IMR-90 (cell line): Measurements from ENCODE around the gene GRK5. TPM values are rescaled to one million over a fixed set of nuclear protein-coding genes. Genes with fewer than 3 reads are reported as not detected.

Source experiments
- ATAC-seq: fragments of 200-7000 bp; cut with Tn5 transposase; 2 replicates; pipeline ENCODE4 v1.9.1; 2020; ENCODE audit warnings: low read depth, mild to moderate bottlenecking, moderate library complexity
- BruUV-seq: library from RNA; stranded (reverse); fragments of 400-500 nt; replicated peaks from 2 replicates; lab custom pipeline; 2021; lab: Mats Ljungman, UMichigan
- CTCF ChIA-PET: fragments of 300-600 bp; formaldehyde crosslinking; extraction: SDS; loops from one replicate; lab custom pipeline; 2021; ENCODE audit warnings: antibody characterized with exemption; lab: Yijun Ruan, JAX
- POLR2A ChIA-PET: fragments of 300-600 bp; sonication (Branson Sonifier 250); formaldehyde crosslinking; loops from one replicate; lab custom pipeline; 2022; ENCODE audit warnings: antibody characterized with exemption; ENCODE audit not compliant: unreplicated experiment; lab: Charles Lee
- DNase-seq: peaks from one replicate; pipeline ENCODE4 v3.0.0; 2013
- H2AFZ ChIP-seq: replicated peaks from 2 replicates; pipeline ENCODE3; 2013; ENCODE audit warnings: low read length, mild to moderate bottlenecking; ENCODE audit not compliant: poor library complexity
- H2AK5ac ChIP-seq: 2 replicates; pipeline ENCODE4 v1.6.1; 2013; ENCODE audit warnings: low read depth, low read length, inconsistent platforms
- H2AK9ac ChIP-seq: replicated peaks from 2 replicates; pipeline ENCODE3; 2013; ENCODE audit warnings: mild to moderate bottlenecking, low read depth, low read length, moderate library complexity; ENCODE audit not compliant: poor library complexity
- H2BK120ac ChIP-seq: 2 replicates; pipeline ENCODE4 v1.6.1; 2013; ENCODE audit warnings: low read depth, low read length, inconsistent platforms
- H2BK15ac ChIP-seq: 3 replicates; pipeline ENCODE4 v1.6.1; 2013; ENCODE audit warnings: low read depth, low read length, inconsistent platforms
- H2BK20ac ChIP-seq: 2 replicates; pipeline ENCODE4 v1.6.1; 2013; ENCODE audit warnings: low read depth, mild to moderate bottlenecking, inconsistent platforms, low read length, moderate library complexity
- H2BK5ac ChIP-seq: 2 replicates; pipeline ENCODE4 v1.6.1; 2013; ENCODE audit warnings: mild to moderate bottlenecking, low read depth, low read length, inconsistent platforms; ENCODE audit not compliant: poor library complexity, severe bottlenecking
- H3K14ac ChIP-seq: replicated peaks from 2 replicates; pipeline ENCODE4 v1.6.1; 2013; ENCODE audit warnings: low read depth, low read length, inconsistent platforms
- H3K18ac ChIP-seq: 2 replicates; pipeline ENCODE4 v1.6.1; 2013; ENCODE audit warnings: low read depth, low read length, control low read depth
- H3K23ac ChIP-seq: 2 replicates; pipeline ENCODE4 v1.6.1; 2013; ENCODE audit warnings: low read depth, low read length, inconsistent platforms
- H3K27ac ChIP-seq: 2 replicates; pipeline ENCODE4 v1.5.1; 2013; ENCODE audit warnings: mild to moderate bottlenecking, control low read depth, low read length; ENCODE audit not compliant: insufficient read depth
- H3K27me3 ChIP-seq: 2 replicates; pipeline ENCODE4 v1.6.1; 2013; ENCODE audit warnings: low read length; ENCODE audit not compliant: control insufficient read depth, insufficient read depth
- H3K36me3 ChIP-seq: 2 replicates; pipeline ENCODE4 v1.6.1; 2013; ENCODE audit warnings: low read length, mixed read lengths; ENCODE audit not compliant: control insufficient read depth, insufficient read depth
- H3K4ac ChIP-seq: 2 replicates; pipeline ENCODE4 v1.6.1; 2013; ENCODE audit warnings: low read depth, low read length, inconsistent platforms
- H3K4me1 ChIP-seq: 2 replicates; pipeline ENCODE4 v1.6.1; 2013; ENCODE audit warnings: low read length, mixed read lengths; ENCODE audit not compliant: control insufficient read depth, insufficient read depth
- H3K4me2 ChIP-seq: 2 replicates; pipeline ENCODE4 v1.6.1; 2013; ENCODE audit warnings: low read depth, mild to moderate bottlenecking, control low read depth, low read length, moderate library complexity
- H3K4me3 ChIP-seq: 2 replicates; pipeline ENCODE4 v1.5.1; 2013; ENCODE audit warnings: low read depth, mild to moderate bottlenecking, control low read depth, low read length, moderate library complexity; ENCODE audit not compliant: insufficient read depth
- H3K56ac ChIP-seq: 2 replicates; pipeline ENCODE4 v1.6.1; 2013; ENCODE audit warnings: low read length, inconsistent platforms; ENCODE audit not compliant: insufficient read depth; ENCODE audit errors: extremely low read depth
- H3K79me1 ChIP-seq, 2 experiments: 2 replicates each; pipeline ENCODE4 v1.6.1; 2013; ENCODE audit warnings: low read length in 2 of 2, inconsistent platforms in 1 of 2, low read depth in 1 of 2
- H3K9ac ChIP-seq: 2 replicates; pipeline ENCODE4 v1.6.1; 2013; ENCODE audit warnings: low read depth, low read length, control low read depth
- H3K9me1 ChIP-seq: 2 replicates; pipeline ENCODE4 v1.6.1; 2013; ENCODE audit warnings: low read length, inconsistent platforms; ENCODE audit not compliant: insufficient read depth
- H3K9me3 ChIP-seq: 2 replicates; pipeline ENCODE4 v1.6.1; 2013; ENCODE audit warnings: low read length; ENCODE audit not compliant: control insufficient read depth, insufficient read depth
- H4K20me1 ChIP-seq: 2 replicates; pipeline ENCODE4 v1.6.1; 2013; ENCODE audit warnings: low read length, inconsistent platforms; ENCODE audit not compliant: insufficient read depth
- H4K5ac ChIP-seq: 2 replicates; pipeline ENCODE4 v1.6.1; 2013; ENCODE audit warnings: mild to moderate bottlenecking, low read depth, low read length, control low read depth
- H4K8ac ChIP-seq, 2 experiments: 2 replicates each; pipeline ENCODE4 v1.6.1; 2013; ENCODE audit warnings: low read depth in 2 of 2, low read length in 2 of 2, control low read depth in 1 of 2, inconsistent platforms in 1 of 2
- H4K91ac ChIP-seq: 2 replicates; pipeline ENCODE4 v1.6.1; 2013; ENCODE audit warnings: low read depth, low read length, inconsistent platforms; ENCODE audit not compliant: insufficient read depth
- BHLHE40 ChIP-seq: fragments of 150-350 bp; IDR thresholded peaks from 2 replicates; pipeline ENCODE4 v1.6.1; 2016; ENCODE audit warnings: mild to moderate bottlenecking, low read depth, low read length
- CEBPB ChIP-seq: IDR thresholded peaks from 2 replicates; pipeline ENCODE4 v1.6.1; 2012; ENCODE audit warnings: low read depth, low read length, improper control_type of control experiment
- FOS ChIP-seq: fragments of 150-350 bp; IDR thresholded peaks from 2 replicates; pipeline ENCODE4 v1.6.1; 2016; ENCODE audit warnings: low read depth, low read length
- MAFK ChIP-seq: IDR thresholded peaks from 2 replicates; pipeline ENCODE4 v1.6.1; 2012; ENCODE audit warnings: low read depth, low read length, improper control_type of control experiment
- MAZ ChIP-seq: IDR thresholded peaks from 2 replicates; pipeline ENCODE4 v1.6.1; 2012; ENCODE audit warnings: low read depth, mild to moderate bottlenecking, low read length, improper control_type of control experiment, moderate library complexity, borderline replicate concordance
- NFE2L2 ChIP-seq: fragments of 150-350 bp; IDR thresholded peaks from 2 replicates; pipeline ENCODE4 v1.6.1; 2016; ENCODE audit warnings: low read depth, mild to moderate bottlenecking, low read length
- POLR2A ChIP-seq: IDR thresholded peaks from 2 replicates; pipeline ENCODE4 v1.6.1; 2012; ENCODE audit warnings: mild to moderate bottlenecking, low read depth, low read length
- RCOR1 ChIP-seq: IDR thresholded peaks from 2 replicates; pipeline ENCODE4 v1.6.1; 2012; ENCODE audit warnings: mild to moderate bottlenecking, low read length, improper control_type of control experiment; ENCODE audit not compliant: insufficient replicate concordance
- SMC3 ChIP-seq: fragments of 150-350 bp; IDR thresholded peaks from 2 replicates; pipeline ENCODE4 v1.6.1; 2016; ENCODE audit warnings: low read depth, mild to moderate bottlenecking, antibody characterized with exemption, low read length, moderate library complexity
- WGBS, 2 experiments: methylation state at CpG; one replicate each; pipeline versions ENCODE4 v1.1.5 to v1.1.7; 2013; ENCODE audit warnings: missing lambda C conversion rate in 2 of 2; ENCODE audit not compliant: insufficient read length in 1 of 2; ENCODE audit errors: extremely low coverage in 2 of 2; 5-methylcytosine and 5-hydroxymethylcytosine counted together
- dilution Hi-C: fragments of 300-500 bp; cut with HindIII; formaldehyde crosslinking; loops from one replicate; pipeline ENCODE4 v1.14.3; 2018; ENCODE audit warnings: low sequenced_read_pairs; ENCODE audit not compliant: unreplicated experiment
- in situ Hi-C: fragments of 300-500 bp; cut with MboI; formaldehyde crosslinking; loops from 3 replicates; pipeline ENCODE4 v1.14.3; 2019; ENCODE audit warnings: low sequenced_read_pairs, inconsistent platforms, mixed read lengths
- intact Hi-C: fragments of 100-400 bp; cut with micrococcal nuclease; formaldehyde crosslinking; loops from 2 replicates; pipeline ENCODE4 v1.10.0; 2022
- polyA plus RNA-seq, 3 experiments: library from polyadenylated mRNA; depleted of rRNA; stranded (reverse); fragments of >200 nt; gene quantifications; 2 replicates each; pipeline ENCODE4 v1.2.3, GENCODE V29; 2012; ENCODE audit warnings: low replicate concordance in 1 of 3
- total RNA-seq: library from RNA; depleted of rRNA; stranded (reverse); fragments of >200 nt; gene quantifications from 2 replicates; pipeline ENCODE4 v1.2.3, GENCODE V29; 2012
- TF ChIP-seq, protein P1 (sequence below): conservative IDR thresholded peaks from 2 replicates; pipeline ENCODE4 v1.5.1; 2012; ENCODE audit warnings: mild to moderate bottlenecking, low read depth, low read length, improper control_type of control experiment
- TF ChIP-seq, protein P2 (sequence below): fragments of 150-350 bp; IDR thresholded peaks from 2 replicates; pipeline ENCODE4 v1.6.1; 2016; ENCODE audit warnings: low read depth, mild to moderate bottlenecking, low read length, moderate library complexity, borderline replicate concordance

Gene GRK5
- total and polyA plus RNA-seq, 2 of the 4 experiments (the other 2 are of a cell fraction) = 12.9 to 16.3 TPM

DNA sequence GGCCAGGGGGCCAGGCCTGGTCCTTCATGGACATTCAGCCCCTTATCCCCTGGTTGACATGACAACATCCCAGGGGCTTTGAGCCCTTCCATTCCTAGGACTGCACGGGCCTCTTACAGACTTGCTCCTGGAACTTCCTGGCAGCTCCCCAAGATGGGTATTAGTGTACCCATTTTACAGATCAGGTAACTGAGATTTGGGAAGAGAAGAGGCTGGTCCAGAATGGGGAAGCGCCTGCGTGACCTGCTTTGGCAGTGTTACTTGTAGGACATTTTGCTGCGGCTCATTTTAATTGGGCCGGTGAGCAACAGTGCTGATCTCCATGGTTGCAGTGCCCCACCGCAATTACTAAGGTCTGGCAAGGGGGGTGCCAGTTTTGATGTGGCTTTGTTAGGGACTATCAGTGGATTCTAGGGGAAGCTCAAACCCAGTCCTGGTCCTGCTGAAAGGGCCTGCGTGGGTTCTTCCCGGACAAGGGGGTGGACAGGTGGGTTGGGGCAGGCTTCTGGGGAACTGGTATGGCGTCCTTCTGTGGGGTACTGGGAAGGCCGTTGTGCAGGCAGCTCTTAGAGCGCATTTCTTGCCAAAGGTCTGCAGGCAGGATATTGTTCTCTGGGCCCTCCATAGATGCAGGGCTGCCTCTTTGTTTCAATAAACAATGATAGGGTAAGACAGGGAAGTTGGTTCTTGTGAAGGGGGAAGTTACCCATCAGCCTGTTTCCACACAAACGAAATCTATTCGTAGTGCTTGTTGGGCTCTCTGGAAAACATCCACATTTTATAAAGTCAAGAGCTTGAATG lies 197.5 kb downstream of the GRK5 start:
- H3K4me3 ChIP-seq = no peak overlapping the region
- H3K4me2 ChIP-seq = no peak overlapping the region
- no peak overlapping the region for H3K56ac ChIP-seq
- H4K91ac ChIP-seq = no peak overlapping the region; the same call in 1 of the 2 replicates
- H3K36me3 ChIP-seq = peaks cover 30% of the 10 kb centered on the region
- intact Hi-C loops (no loop called here), dilution Hi-C loops (no loop called here), in situ Hi-C loops (no loop called here)
- no peak overlapping the region for H3K9ac ChIP-seq
- 0 out of 3 replicates have a peak overlapping the region, but pooled peaks have one; percentile 8 for H2BK15ac ChIP-seq
- peak overlapping the region; percentile 23; the same call in 1 of the 2 replicates for H2BK20ac ChIP-seq
- no peak overlapping the region; the same call in 1 of the 2 replicates for H3K18ac ChIP-seq
- CTCF ChIA-PET = no interaction called here
- H3K9me1 ChIP-seq = peaks cover 15% of the 10 kb centered on the region
- peak overlapping the region; percentile 37 for H2AK5ac ChIP-seq
- no peak overlapping the region for H3K23ac ChIP-seq
- H2AK9ac ChIP-seq = no peak overlapping the region
- ATAC-seq = no peak
- TF ChIP-seq MAFK (no peak), SMC3 (no peak), BHLHE40 (no peak), RCOR1 (no peak), FOS (no peak), NFE2L2 (no peak), POLR2A (no peak), MAZ (no peak), CEBPB (no peak)
- TF ChIP-seq, protein P1, sequence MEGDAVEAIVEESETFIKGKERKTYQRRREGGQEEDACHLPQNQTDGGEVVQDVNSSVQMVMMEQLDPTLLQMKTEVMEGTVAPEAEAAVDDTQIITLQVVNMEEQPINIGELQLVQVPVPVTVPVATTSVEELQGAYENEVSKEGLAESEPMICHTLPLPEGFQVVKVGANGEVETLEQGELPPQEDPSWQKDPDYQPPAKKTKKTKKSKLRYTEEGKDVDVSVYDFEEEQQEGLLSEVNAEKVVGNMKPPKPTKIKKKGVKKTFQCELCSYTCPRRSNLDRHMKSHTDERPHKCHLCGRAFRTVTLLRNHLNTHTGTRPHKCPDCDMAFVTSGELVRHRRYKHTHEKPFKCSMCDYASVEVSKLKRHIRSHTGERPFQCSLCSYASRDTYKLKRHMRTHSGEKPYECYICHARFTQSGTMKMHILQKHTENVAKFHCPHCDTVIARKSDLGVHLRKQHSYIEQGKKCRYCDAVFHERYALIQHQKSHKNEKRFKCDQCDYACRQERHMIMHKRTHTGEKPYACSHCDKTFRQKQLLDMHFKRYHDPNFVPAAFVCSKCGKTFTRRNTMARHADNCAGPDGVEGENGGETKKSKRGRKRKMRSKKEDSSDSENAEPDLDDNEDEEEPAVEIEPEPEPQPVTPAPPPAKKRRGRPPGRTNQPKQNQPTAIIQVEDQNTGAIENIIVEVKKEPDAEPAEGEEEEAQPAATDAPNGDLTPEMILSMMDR = no peak
- TF ChIP-seq, protein P2, sequence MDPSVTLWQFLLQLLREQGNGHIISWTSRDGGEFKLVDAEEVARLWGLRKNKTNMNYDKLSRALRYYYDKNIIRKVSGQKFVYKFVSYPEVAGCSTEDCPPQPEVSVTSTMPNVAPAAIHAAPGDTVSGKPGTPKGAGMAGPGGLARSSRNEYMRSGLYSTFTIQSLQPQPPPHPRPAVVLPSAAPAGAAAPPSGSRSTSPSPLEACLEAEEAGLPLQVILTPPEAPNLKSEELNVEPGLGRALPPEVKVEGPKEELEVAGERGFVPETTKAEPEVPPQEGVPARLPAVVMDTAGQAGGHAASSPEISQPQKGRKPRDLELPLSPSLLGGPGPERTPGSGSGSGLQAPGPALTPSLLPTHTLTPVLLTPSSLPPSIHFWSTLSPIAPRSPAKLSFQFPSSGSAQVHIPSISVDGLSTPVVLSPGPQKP = no peak
- peak overlapping the region; percentile 43; the same call in 1 of the 2 replicates for H3K4ac ChIP-seq
- 0 out of 2 replicates have a peak overlapping the region, but pooled peaks have one; percentile 8 for H3K27ac ChIP-seq
- no TSS peak for BruUV-seq
- H4K5ac ChIP-seq = no peak overlapping the region; the same call in 1 of the 2 replicates
- H3K4me1 ChIP-seq = peaks cover 26% of the 10 kb centered on the region
- H3K9me3 ChIP-seq = no peaks in the 10 kb centered on the region
- no peak overlapping the region for H2BK120ac ChIP-seq
- H3K14ac ChIP-seq = no peak overlapping the region
- peaks cover 10% of the 10 kb centered on the region for H4K20me1 ChIP-seq
- no peak overlapping the region for H2BK5ac ChIP-seq
- POLR2A ChIA-PET = no interaction called here
- no peaks in the 10 kb centered on the region for H3K27me3 ChIP-seq
- no peak for DNase-seq
- H3K79me1 ChIP-seq = peaks cover 23 to 81% of the 10 kb centered on the region in 2 experiments
- no peak overlapping the region for H2AFZ ChIP-seq
- H4K8ac ChIP-seq = peak overlapping the region; percentile 0 to 23; a peak in 1 of 4 replicates
- 93% methylated on average over 6 of the region's 13 CpGs; no CpG with 5 or more reads in 1 of the 2 experiments for WGBS, 2 experiments
